Hepatocyte (in vitro differentiated cells): ENCODE measurements around the gene MYO1F. TPM values are rescaled to one million over a fixed set of nuclear protein-coding genes. Genes with fewer than 3 reads are reported as not detected.

Experiments used
- DNase-seq: peaks from one replicate; pipeline ENCODE4 v3.0.0-alpha.2; 2016; ENCODE audit warnings: low spot score
- H2AFZ ChIP-seq: fragments of 200-600 bp; sonication (generic); 2 replicates; pipeline ENCODE4 v1.6.0; 2016; ENCODE audit warnings: antibody characterized with exemption, mild to moderate bottlenecking
- H3K27ac ChIP-seq: fragments of 200-600 bp; sonication (generic); 2 replicates; pipeline ENCODE4 v1.5.1; 2016; ENCODE audit warnings: mild to moderate bottlenecking
- H3K27me3 ChIP-seq: fragments of 200-600 bp; sonication (generic); 2 replicates; pipeline ENCODE4 v1.6.1; 2016
- H3K36me3 ChIP-seq: fragments of 200-600 bp; sonication (generic); replicated peaks from 2 replicates; pipeline ENCODE4 v1.5.1; 2016; ENCODE audit warnings: low read depth; ENCODE audit not compliant: insufficient read depth
- H3K4me1 ChIP-seq: fragments of 200-600 bp; sonication (generic); 2 replicates; pipeline ENCODE4 v1.5.1; 2016; ENCODE audit warnings: mild to moderate bottlenecking, moderate library complexity; ENCODE audit not compliant: insufficient read depth
- H3K4me2 ChIP-seq: fragments of 200-600 bp; sonication (generic); 2 replicates; pipeline ENCODE4 v1.6.0; 2016
- H3K4me3 ChIP-seq: fragments of 200-600 bp; sonication (generic); 2 replicates; pipeline ENCODE4 v1.5.1; 2016; ENCODE audit warnings: mild to moderate bottlenecking
- H3K79me2 ChIP-seq: fragments of 200-600 bp; sonication (generic); 2 replicates; pipeline ENCODE4 v1.6.0; 2017; ENCODE audit warnings: mild to moderate bottlenecking
- H3K9me2 ChIP-seq: fragments of 200-600 bp; sonication (generic); replicated peaks from 2 replicates; pipeline ENCODE4 v1.6.0; 2017; ENCODE audit warnings: mild to moderate bottlenecking; ENCODE audit not compliant: insufficient read depth
- H3K9me3 ChIP-seq: fragments of 200-600 bp; sonication (generic); 2 replicates; pipeline ENCODE4 v1.5.1; 2016; ENCODE audit warnings: low read depth, mild to moderate bottlenecking
- H4K20me1 ChIP-seq: fragments of 200-600 bp; sonication (generic); 2 replicates; pipeline ENCODE4 v1.6.0; 2016; ENCODE audit warnings: mild to moderate bottlenecking; ENCODE audit not compliant: insufficient read depth, poor library complexity, severe bottlenecking
- CTCF ChIP-seq: fragments of 200-600 bp; sonication (generic); IDR thresholded peaks from 2 replicates; pipeline ENCODE4 v1.5.1; 2016; ENCODE audit warnings: antibody characterized with exemption, mild to moderate bottlenecking; ENCODE audit not compliant: poor library complexity
- EZH2 ChIP-seq: fragments of 200-600 bp; sonication (generic); IDR thresholded peaks from 2 replicates; pipeline ENCODE4 v1.6.1; 2016; ENCODE audit warnings: antibody characterized with exemption, mild to moderate bottlenecking, borderline replicate concordance
- EZH2phosphoT487 ChIP-seq: fragments of 200-600 bp; sonication (generic); IDR thresholded peaks from one replicate; pipeline ENCODE4 v1.6.1; 2018; ENCODE audit warnings: antibody characterized with exemption, mild to moderate bottlenecking, low read depth, moderate library complexity; ENCODE audit not compliant: unreplicated experiment, severe bottlenecking
- WGBS: methylation state at CpG from one replicate; pipeline ENCODE4 v1.1.6; 2016; ENCODE audit warnings: low lambda C conversion rate; ENCODE audit errors: missing lambda C conversion rate; 5-methylcytosine and 5-hydroxymethylcytosine counted together
- polyA plus RNA-seq: library from polyadenylated mRNA; unstranded; fragments of >200 nt; fragmentation: Nextera tagmentation; extraction: Ambion mirVana; gene quantifications from 2 replicates; pipeline ENCODE4 v1.2.1, GENCODE V29; 2016
- total RNA-seq: library from RNA; depleted of rRNA; stranded (reverse); fragments of >200 nt; gene quantifications from 2 replicates; pipeline ENCODE4 v1.2.3, GENCODE V29; 2014

Gene MYO1F
- total and polyA plus RNA-seq, 2 experiments from 2014 or later: 0.13 to 1.0 TPM

- 90% methylated on average over 6 of the region's 6 CpGs for WGBS
- H3K4me3 ChIP-seq: no peak overlapping the region
- no peak overlapping the region for H3K4me2 ChIP-seq
- no peaks in the 10 kb centered on the region for H3K4me1 ChIP-seq
- H4K20me1 ChIP-seq: peaks cover 10% of the 10 kb centered on the region
- H3K79me2 ChIP-seq: no peaks in the 10 kb centered on the region
- H3K9me2 ChIP-seq: no peaks in the 10 kb centered on the region
- no peaks in the 10 kb centered on the region for H3K27me3 ChIP-seq
- no peak for DNase-seq
- H3K27ac ChIP-seq: no peak overlapping the region
- TF ChIP-seq EZH2phosphoT487: no peak
- no peak for TF ChIP-seq CTCF
- TF ChIP-seq EZH2: no peak
- H2AFZ ChIP-seq: no peak overlapping the region
- H3K9me3 ChIP-seq: no peaks in the 10 kb centered on the region
- H3K36me3 ChIP-seq: no peaks in the 10 kb centered on the region
These were observed 85.7 kb downstream of the MYO1F start for GRCh38 chr19:8491574-8491973.

- no peak for DNase-seq
- H3K36me3 ChIP-seq: no peaks in the 10 kb centered on the region
- no peak overlapping the region for H3K4me2 ChIP-seq
- no peaks in the 10 kb centered on the region for H3K9me2 ChIP-seq
- H3K27me3 ChIP-seq: no peaks in the 10 kb centered on the region
- peaks cover 14% of the 10 kb centered on the region for H4K20me1 ChIP-seq
- no peaks in the 10 kb centered on the region for H3K4me1 ChIP-seq
- peaks cover 4% of the 10 kb centered on the region for H3K79me2 ChIP-seq
- no peak overlapping the region for H3K4me3 ChIP-seq
- TF ChIP-seq CTCF (no peak), EZH2phosphoT487 (no peak), EZH2 (no peak)
- WGBS: 92% methylated on average over 12 of the region's 12 CpGs
- H3K27ac ChIP-seq: no peak overlapping the region
- H3K9me3 ChIP-seq: no peaks in the 10 kb centered on the region
- H2AFZ ChIP-seq: no peak overlapping the region
These were observed 86.4 kb downstream of the MYO1F start for GRCh38 chr19:8490873-8491272.

- no peaks in the 10 kb centered on the region for H3K27me3 ChIP-seq
- no peaks in the 10 kb centered on the region for H3K9me3 ChIP-seq
- H4K20me1 ChIP-seq: peaks cover 14% of the 10 kb centered on the region
- H3K27ac ChIP-seq: no peak overlapping the region
- no peak overlapping the region for H2AFZ ChIP-seq
- no peak overlapping the region for H3K4me3 ChIP-seq
- H3K36me3 ChIP-seq: no peaks in the 10 kb centered on the region
- no peak for DNase-seq
- no peaks in the 10 kb centered on the region for H3K9me2 ChIP-seq
- WGBS: 96% methylated on average over 18 of the region's 24 CpGs
- no peak overlapping the region for H3K4me2 ChIP-seq
- TF ChIP-seq CTCF: no peak
- TF ChIP-seq EZH2phosphoT487: no peak
- TF ChIP-seq EZH2: no peak
- peaks cover 4% of the 10 kb centered on the region for H3K79me2 ChIP-seq
- no peaks in the 10 kb centered on the region for H3K4me1 ChIP-seq
These were observed 86.9 kb downstream of the MYO1F start for GRCh38 chr19:8490395-8490760.
